Endodermal cell (in vitro differentiated cells): ENCODE results near the gene IFTAP. TPM values are rescaled to one million over a fixed set of nuclear protein-coding genes. Genes with fewer than 3 reads are reported as not detected.
A peak's percentile ranks its signal among the peaks of the same experiment; 100 is the strongest.

Source experiments
- DNase-seq: peaks from one replicate; pipeline ENCODE4 v3.0.0-alpha.2; 2017
- H3K27ac ChIP-seq: 2 replicates; pipeline ENCODE4 v1.5.1; 2013; ENCODE audit warnings: mild to moderate bottlenecking, low read depth, low read length, moderate library complexity
- H3K27me3 ChIP-seq: 2 replicates; pipeline ENCODE4 v1.6.1; 2013; ENCODE audit warnings: mild to moderate bottlenecking, low read length, moderate library complexity; ENCODE audit not compliant: insufficient read depth, control insufficient read depth, poor library complexity, severe bottlenecking
- H3K36me3 ChIP-seq: 2 replicates; pipeline ENCODE4 v1.7.0; 2013; ENCODE audit warnings: mild to moderate bottlenecking, low read length, moderate library complexity; ENCODE audit not compliant: control insufficient read depth, insufficient read depth
- H3K4me1 ChIP-seq: one replicate; pipeline ENCODE4 v1.7.0; 2013; ENCODE audit warnings: low read length; ENCODE audit not compliant: control insufficient read depth, insufficient read depth
- H3K4me3 ChIP-seq: 2 replicates; pipeline ENCODE4 v1.5.1; 2013; ENCODE audit warnings: mild to moderate bottlenecking, low read length, moderate library complexity
- H3K9ac ChIP-seq: 2 replicates; pipeline ENCODE4 v1.6.1; 2013; ENCODE audit warnings: mild to moderate bottlenecking, low read length, moderate library complexity; ENCODE audit not compliant: poor library complexity, severe bottlenecking; ENCODE audit errors: extremely low read depth
- H3K9me3 ChIP-seq: 2 replicates; pipeline ENCODE4 v1.6.1; 2013; ENCODE audit warnings: mild to moderate bottlenecking, low read length, moderate library complexity; ENCODE audit not compliant: control insufficient read depth
- H3K27ac Mint-ChIP-seq: 2 replicates; pipeline ENCODE4 v1.8.0; 2020; ENCODE audit warnings: mixed read lengths
- H3K27me3 Mint-ChIP-seq: 2 replicates; pipeline ENCODE4 v1.8.0; 2021; ENCODE audit warnings: mild to moderate bottlenecking, mixed read lengths; ENCODE audit not compliant: insufficient read depth
- H3K36me3 Mint-ChIP-seq: 2 replicates; pipeline ENCODE4 v1.8.0; 2020; ENCODE audit warnings: low read depth, mixed read lengths
- H3K4me1 Mint-ChIP-seq: 2 replicates; pipeline ENCODE4 v1.8.0; 2020; ENCODE audit warnings: mixed read lengths
- H3K4me3 Mint-ChIP-seq: 2 replicates; pipeline ENCODE4 v1.8.0; 2020; ENCODE audit warnings: mild to moderate bottlenecking, moderate library complexity, mixed read lengths
- H3K9me3 Mint-ChIP-seq: 2 replicates; pipeline ENCODE4 v1.8.0; 2020; ENCODE audit warnings: mild to moderate bottlenecking, mixed read lengths
- WGBS, 2 experiments: methylation state at CpG; one replicate each; pipeline versions ENCODE4 v1.1.5 to v1.1.7; 2013; ENCODE audit warnings: missing lambda C conversion rate in 2 of 2, mixed read lengths in 1 of 2; ENCODE audit not compliant: insufficient coverage in 1 of 2, insufficient read length in 1 of 2; 5-methylcytosine and 5-hydroxymethylcytosine counted together
- total RNA-seq, 2 donors: library from RNA; stranded (reverse); fragmentation: NEBNext Ultra II Directional in 1 of 2; extraction: Animal tissue kit (Norgen Biotek cat#: 25700) in 1 of 2; gene quantifications; 2 replicates in 1 of 2; 3 replicates in 1 of 2; pipeline ENCODE4 v1.2.1, GENCODE V29; 2021
- TF ChIP-seq, protein P1 (sequence below): fragments of 200-600 bp; sonication (generic); conservative IDR thresholded peaks from 2 replicates; pipeline ENCODE4 v1.5.0; 2021; ENCODE audit warnings: antibody characterized with exemption, mild to moderate bottlenecking

Gene IFTAP
- total RNA-seq, 2 donors from 2014 or later, result 23.9 to 38.6 TPM

- Histone ChIP-seq H3K27ac (no peak overlapping the region), H3K27me3 (no peaks in the 10 kb centered on the region), H3K9ac (no peak overlapping the region), H3K36me3 (no peaks in the 10 kb centered on the region), H3K9me3 (no peaks in the 10 kb centered on the region), H3K4me3 (no peak overlapping the region), H3K4me1 (no peaks in the 10 kb centered on the region)
- H3K9me3 Mint-ChIP-seq, result no peaks in the 10 kb centered on the region
- H3K27ac Mint-ChIP-seq, result no peak overlapping the region
- DNase-seq, result no peak
- TF ChIP-seq, protein P1, sequence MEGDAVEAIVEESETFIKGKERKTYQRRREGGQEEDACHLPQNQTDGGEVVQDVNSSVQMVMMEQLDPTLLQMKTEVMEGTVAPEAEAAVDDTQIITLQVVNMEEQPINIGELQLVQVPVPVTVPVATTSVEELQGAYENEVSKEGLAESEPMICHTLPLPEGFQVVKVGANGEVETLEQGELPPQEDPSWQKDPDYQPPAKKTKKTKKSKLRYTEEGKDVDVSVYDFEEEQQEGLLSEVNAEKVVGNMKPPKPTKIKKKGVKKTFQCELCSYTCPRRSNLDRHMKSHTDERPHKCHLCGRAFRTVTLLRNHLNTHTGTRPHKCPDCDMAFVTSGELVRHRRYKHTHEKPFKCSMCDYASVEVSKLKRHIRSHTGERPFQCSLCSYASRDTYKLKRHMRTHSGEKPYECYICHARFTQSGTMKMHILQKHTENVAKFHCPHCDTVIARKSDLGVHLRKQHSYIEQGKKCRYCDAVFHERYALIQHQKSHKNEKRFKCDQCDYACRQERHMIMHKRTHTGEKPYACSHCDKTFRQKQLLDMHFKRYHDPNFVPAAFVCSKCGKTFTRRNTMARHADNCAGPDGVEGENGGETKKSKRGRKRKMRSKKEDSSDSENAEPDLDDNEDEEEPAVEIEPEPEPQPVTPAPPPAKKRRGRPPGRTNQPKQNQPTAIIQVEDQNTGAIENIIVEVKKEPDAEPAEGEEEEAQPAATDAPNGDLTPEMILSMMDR, result no peak
- no peaks in the 10 kb centered on the region for H3K27me3 Mint-ChIP-seq
- H3K4me1 Mint-ChIP-seq, result no peaks in the 10 kb centered on the region
- 81 to 86% methylated on average over 1 to 2 of the region's 2 CpGs for WGBS, 2 experiments
- no peak overlapping the region for H3K4me3 Mint-ChIP-seq
- H3K36me3 Mint-ChIP-seq, result no peaks in the 10 kb centered on the region
These were observed 33.2 kb downstream of the IFTAP start for GRCh38 chr11:36627471-36627870.

DNA sequence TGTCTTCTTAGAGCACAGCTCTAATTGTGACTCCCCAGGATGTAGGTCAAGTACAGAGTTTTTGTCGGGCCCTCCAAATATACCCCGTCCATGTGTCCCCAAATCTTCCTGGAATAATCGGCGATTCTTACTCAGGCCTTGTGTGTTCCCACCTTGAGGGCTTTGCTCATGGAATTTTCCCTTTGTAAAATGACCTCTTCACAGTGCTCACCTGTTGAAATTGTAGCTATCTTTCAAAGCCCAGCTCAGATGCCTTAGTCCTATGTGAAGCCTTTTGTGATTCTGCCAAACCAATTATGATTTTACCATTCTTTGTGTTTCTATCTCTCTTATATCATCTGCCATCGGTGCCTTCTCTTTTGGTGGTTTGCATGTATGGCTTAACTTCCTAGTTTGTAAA lies 33.8 kb downstream of the IFTAP start:
- no peak overlapping the region for H3K4me3 Mint-ChIP-seq
- H3K27ac ChIP-seq, result peak overlapping the region; percentile 46
- no peaks in the 10 kb centered on the region for H3K27me3 Mint-ChIP-seq

DNA sequence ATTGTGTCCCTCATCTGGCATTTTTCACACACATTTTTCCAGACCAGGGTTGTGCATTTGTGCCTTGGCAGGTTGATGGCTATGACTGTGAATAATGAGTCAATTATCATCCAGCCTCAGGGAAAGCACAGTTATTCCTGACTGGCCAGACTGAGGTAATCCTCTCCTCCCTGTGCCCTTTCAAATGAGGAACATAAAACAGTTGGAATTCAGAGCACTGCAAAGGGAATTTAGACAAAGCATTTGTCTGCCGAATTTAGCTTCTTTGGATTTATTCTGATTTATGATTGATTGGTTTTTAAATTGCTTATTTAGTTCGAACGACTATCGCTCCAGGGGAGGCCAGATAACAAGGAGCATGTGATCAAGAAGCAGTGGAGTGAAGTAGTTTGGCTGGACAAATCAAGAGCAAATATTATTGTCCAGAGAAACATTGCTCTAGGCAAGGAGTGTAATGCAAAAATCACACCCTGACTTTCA lies 34.5 kb downstream of the IFTAP start:
- Histone ChIP-seq H3K9ac (no peak overlapping the region), H3K27ac (peak overlapping the region; percentile 46), H3K36me3 (no peaks in the 10 kb centered on the region), H3K4me3 (no peak overlapping the region), H3K27me3 (no peaks in the 10 kb centered on the region), H3K9me3 (no peaks in the 10 kb centered on the region), H3K4me1 (no peaks in the 10 kb centered on the region)
- no peaks in the 10 kb centered on the region for H3K4me1 Mint-ChIP-seq
- TF ChIP-seq, protein P1, result no peak
- no peak overlapping the region for H3K27ac Mint-ChIP-seq
- H3K36me3 Mint-ChIP-seq, result no peaks in the 10 kb centered on the region
- WGBS, 2 experiments, result 68 to 90% methylated on average over 4 of the region's 4 CpGs
- H3K9me3 Mint-ChIP-seq, result no peaks in the 10 kb centered on the region
- no peaks in the 10 kb centered on the region for H3K27me3 Mint-ChIP-seq
- DNase-seq, result no peak
- no peak overlapping the region for H3K4me3 Mint-ChIP-seq

More for the DNA sequence above, 33.8 kb downstream of the IFTAP start:
- Histone ChIP-seq H3K9ac (no peak overlapping the region), H3K9me3 (no peaks in the 10 kb centered on the region), H3K27me3 (no peaks in the 10 kb centered on the region), H3K4me1 (no peaks in the 10 kb centered on the region), H3K36me3 (no peaks in the 10 kb centered on the region), H3K4me3 (no peak overlapping the region)
- Mint-ChIP-seq H3K27ac (no peak overlapping the region), H3K4me1 (no peaks in the 10 kb centered on the region), H3K36me3 (no peaks in the 10 kb centered on the region), H3K9me3 (no peaks in the 10 kb centered on the region)
- DNase-seq, result no peak
- WGBS, 2 experiments, result 95% methylated on average over 4 to 5 of the region's 5 CpGs
- TF ChIP-seq, protein P1, result no peak
